GM20431 (cell line): ENCODE results near the gene THAP3.
"Not testable (repeated sequence)": the region's sequence is repeated elsewhere in the genome, so short reads cannot be mapped to it uniquely, and the experiment has no call there.

Experiments
- in situ Hi-C: fragments of 300-500 bp; cut with MseI, MboI; formaldehyde crosslinking; loops from one replicate; pipeline ENCODE4 v1.15.0; 2020; ENCODE audit warnings: low sequenced_read_pairs; ENCODE audit not compliant: unreplicated experiment

THAP3 gene

DNA sequence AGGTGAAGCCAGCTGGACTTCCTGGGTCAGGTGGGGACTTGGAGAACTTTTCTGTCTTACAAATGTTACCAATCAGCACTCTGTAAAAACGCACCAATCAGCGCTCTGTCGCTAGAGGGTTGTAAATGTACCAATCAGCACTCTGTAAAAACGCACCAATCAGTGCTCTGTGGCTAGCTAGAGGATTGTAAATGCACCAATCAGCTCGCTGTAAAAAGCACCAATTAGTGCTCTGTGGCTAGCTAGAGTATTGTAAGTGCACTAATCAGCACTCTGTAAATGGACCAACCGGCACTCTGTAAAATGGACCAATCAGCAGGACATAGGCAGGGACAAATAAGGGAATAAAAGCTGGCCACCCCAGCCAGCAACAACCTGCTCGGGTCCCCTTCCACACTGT is 37.8 kb downstream of the THAP3 start:
- in situ Hi-C loops, result not testable (repeated sequence)

DNA sequence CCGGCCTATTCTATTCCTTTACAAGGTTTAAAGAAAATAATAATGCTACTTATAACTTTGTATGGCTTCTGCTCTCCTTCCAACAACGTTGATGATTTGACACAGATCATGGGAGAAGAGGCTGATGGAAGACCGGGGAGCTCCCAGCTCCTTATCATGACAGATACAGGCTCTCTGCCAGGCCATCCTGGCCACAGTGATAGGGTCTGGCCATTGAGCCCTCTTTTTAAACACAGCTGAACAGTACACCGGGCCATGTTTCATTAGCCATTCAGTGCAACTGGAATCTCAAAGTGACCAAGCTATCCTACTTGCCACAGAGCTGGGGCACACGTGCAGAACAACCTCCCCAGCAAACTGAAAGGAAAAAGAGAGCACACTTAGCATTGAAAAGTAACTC is 42.0 kb downstream of the THAP3 start:
- in situ Hi-C loops, result no loop called here

DNA sequence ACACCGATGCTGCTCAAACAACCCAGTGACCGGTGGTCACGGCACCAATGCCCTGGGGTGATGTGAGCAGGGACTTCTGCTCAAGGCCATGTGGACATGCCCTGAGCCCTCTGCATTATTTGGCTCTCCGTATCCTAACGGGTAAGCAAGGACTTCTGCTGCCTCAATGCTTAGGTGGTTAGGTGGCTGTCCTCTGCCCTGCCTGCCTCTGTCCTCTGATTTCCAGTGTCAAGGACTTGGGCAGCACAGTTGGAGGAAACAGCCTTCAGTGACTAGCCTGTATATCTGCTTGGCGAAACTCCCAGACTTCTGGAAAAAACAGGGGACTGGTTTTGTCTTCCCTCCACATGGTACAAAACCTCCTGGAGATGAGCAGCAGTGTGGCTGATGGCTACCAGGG is 42.5 kb downstream of the THAP3 start:
- in situ Hi-C loops, result no loop called here

DNA sequence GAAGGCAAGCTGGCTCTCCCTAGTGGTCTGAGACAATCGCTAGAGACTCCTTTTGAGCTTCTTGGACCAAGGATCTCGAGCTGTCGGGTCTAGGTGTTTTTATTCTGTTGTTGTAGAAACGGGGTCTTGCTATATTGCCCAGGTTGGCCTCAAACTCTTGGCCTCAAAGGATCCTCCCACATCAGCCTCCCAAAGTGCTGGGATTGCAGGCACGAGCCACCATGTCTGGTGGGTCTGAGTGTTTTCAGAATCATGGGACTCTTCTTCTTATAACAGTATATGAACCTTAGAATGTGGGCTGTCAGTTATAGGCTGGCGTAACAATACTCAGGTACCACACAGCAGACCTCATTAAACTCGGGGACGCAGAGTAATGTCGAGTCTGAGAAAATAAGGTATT is 43.8 kb downstream of the THAP3 start:
- in situ Hi-C loops, result no loop called here

DNA sequence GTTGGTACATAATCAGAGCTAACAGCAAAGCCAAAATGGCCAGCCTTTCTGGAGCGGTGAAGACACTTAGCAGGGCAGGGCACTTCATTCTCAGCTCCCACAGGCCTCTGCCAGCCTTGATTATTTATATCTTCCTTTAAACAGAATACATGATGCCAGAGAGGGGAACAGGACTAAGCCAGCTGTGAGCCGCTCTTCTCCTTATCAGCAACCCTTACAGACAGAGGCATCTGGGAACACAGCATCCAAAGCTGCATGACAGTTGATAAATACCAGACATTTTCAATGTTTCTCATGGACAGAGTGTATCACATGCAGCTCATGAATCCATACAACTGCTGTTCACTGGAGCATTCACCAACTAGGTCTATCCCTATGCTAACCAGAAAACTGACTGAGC is 47.9 kb downstream of the THAP3 start:
- in situ Hi-C loops, result no loop called here

DNA sequence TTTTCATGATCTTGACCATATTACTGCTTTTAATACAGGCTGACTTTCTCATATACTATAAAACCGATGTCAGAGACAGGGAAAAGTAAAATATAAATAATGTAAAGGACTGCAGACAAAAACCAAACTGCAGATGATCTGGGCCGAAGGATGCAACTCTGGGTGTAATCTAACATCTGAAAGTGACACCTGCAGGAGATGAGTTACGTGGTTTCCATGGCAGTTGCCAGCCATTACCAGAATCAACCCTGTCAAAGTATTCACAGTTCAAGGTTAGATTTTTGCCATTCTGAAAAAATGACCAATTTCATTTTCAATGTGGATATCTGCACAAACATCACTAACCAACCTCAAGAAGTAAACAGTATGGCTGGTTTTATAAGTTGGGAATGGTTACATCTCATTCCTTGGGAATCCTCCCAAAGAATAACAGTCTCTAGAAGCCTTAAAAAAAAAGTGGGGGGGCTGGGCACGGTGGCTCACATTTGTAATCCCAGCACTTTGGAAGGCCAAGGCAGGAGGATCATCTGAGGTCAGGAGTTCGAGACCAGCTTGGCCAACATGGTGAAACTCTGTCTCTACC is 49.2 kb downstream of the THAP3 start:
- in situ Hi-C loops, result no loop called here

DNA sequence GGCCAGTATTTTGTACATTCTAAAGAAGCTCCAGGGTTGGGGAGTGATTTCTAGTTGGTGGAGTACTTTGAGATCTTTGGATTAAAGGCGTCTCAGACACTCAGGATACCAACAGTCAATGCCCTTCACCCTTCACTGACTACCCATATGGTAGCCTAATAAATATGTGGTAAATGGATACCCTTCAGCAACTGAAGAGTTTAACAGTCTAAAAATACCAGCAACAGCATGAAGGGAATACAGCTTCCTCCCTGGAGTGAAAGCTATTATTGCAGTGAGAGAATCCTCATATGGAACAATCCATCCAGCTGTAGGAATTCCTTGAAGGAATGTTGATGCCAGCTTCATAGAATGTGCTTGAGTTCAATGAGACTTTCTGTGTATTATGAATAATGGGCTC is 50.1 kb downstream of the THAP3 start:
- in situ Hi-C loops, result no loop called here

DNA sequence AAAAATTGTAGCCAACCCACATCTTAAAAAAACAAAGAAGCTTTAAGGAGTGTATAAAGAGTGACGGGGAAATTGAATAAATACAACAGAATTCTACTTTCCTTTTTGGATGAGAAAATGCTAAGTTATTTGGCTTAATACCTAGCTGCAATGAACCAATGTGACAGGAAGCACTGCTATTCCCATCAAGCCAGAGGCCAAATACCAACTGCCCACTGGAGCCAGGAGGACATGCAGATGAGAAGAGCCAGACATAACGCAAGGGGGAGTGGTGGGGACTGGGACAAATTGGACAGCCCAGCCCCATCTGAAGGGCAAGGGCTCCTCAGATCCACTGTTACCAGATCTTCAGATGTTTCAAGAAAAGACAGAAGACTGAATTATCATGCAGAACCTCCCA is 51.3 kb downstream of the THAP3 start:
- in situ Hi-C loops, result no loop called here
